PC-9 (cell line): ENCODE data around the gene CENPP. TPM values are rescaled to one million over a fixed set of nuclear protein-coding genes. Genes with fewer than 3 reads are reported as not detected.

Source experiments
- BruUV-seq: library from RNA; stranded (reverse); fragments of 400-500 nt; replicated peaks from 2 replicates; lab custom pipeline; 2021; lab: Mats Ljungman, UMichigan
- CTCF ChIA-PET: fragments of 300-600 bp; sonication (Branson Sonifier 250); formaldehyde crosslinking; loops from one replicate; lab custom pipeline; 2022; ENCODE audit warnings: antibody characterized with exemption; lab: Charles Lee
- POLR2A ChIA-PET: fragments of 300-600 bp; sonication (Branson Sonifier 250); formaldehyde crosslinking; loops from one replicate; lab custom pipeline; 2022; ENCODE audit warnings: antibody characterized with exemption; ENCODE audit not compliant: unreplicated experiment; lab: Charles Lee
- DNase-seq, 2 experiments: peaks; one replicate each; pipeline versions ENCODE4 v3.0.0 to v3.0.0-alpha.2; 2015 to 2022; ENCODE audit warnings: mixed read lengths in 1 of 2
- H2AFZ ChIP-seq: fragments of 200-600 bp; sonication (generic); 2 replicates; pipeline ENCODE4 v1.8.1; 2017; ENCODE audit warnings: antibody characterized with exemption
- H3F3A ChIP-seq: fragments of 200-600 bp; sonication (generic); 2 replicates; pipeline ENCODE4 v1.8.1; 2017; ENCODE audit warnings: antibody characterized with exemption, mild to moderate bottlenecking, low read depth; ENCODE audit not compliant: insufficient read depth
- H3K27ac ChIP-seq: fragments of 200-600 bp; sonication (generic); 2 replicates; pipeline ENCODE4 v1.6.1; 2016; ENCODE audit warnings: mixed run types
- H3K27me3 ChIP-seq: fragments of 200-600 bp; sonication (generic); 2 replicates; pipeline ENCODE4 v1.6.1; 2016; ENCODE audit warnings: low read depth, mixed run types; ENCODE audit not compliant: insufficient read depth
- H3K36me3 ChIP-seq: fragments of 200-600 bp; sonication (generic); 2 replicates; pipeline ENCODE4 v1.6.1; 2016; ENCODE audit warnings: low read depth, mixed run types
- H3K4me1 ChIP-seq: fragments of 200-600 bp; sonication (generic); replicated peaks from 2 replicates; pipeline ENCODE4 v1.6.1; 2016; ENCODE audit warnings: mixed run types; ENCODE audit not compliant: insufficient read depth
- H3K4me2 ChIP-seq: fragments of 200-600 bp; sonication (generic); 2 replicates; pipeline ENCODE4 v1.6.1; 2017; ENCODE audit warnings: mixed run types
- H3K4me3 ChIP-seq: fragments of 200-600 bp; sonication (generic); 2 replicates; pipeline ENCODE4 v1.6.1; 2016; ENCODE audit warnings: mixed run types
- H3K79me2 ChIP-seq: fragments of 200-600 bp; sonication (generic); 2 replicates; pipeline ENCODE4 v1.6.1; 2017; ENCODE audit warnings: low read depth, mixed run types
- H3K9me2 ChIP-seq: fragments of 200-600 bp; sonication (generic); 2 replicates; pipeline ENCODE4 v1.8.1; 2017; ENCODE audit warnings: mild to moderate bottlenecking; ENCODE audit not compliant: insufficient read depth
- H3K9me3 ChIP-seq: fragments of 200-600 bp; sonication (generic); 2 replicates; pipeline ENCODE4 v1.8.1; 2016; ENCODE audit warnings: low read depth; ENCODE audit not compliant: insufficient read depth
- H4K20me1 ChIP-seq: fragments of 200-600 bp; sonication (generic); 2 replicates; pipeline ENCODE4 v1.8.1; 2017; ENCODE audit not compliant: insufficient read depth
- EZH2 ChIP-seq: fragments of 200-600 bp; sonication (generic); IDR thresholded peaks from 2 replicates; pipeline ENCODE4 v1.8.0; 2017; ENCODE audit warnings: antibody characterized with exemption, low read depth
- intact Hi-C: fragments of 100-400 bp; cut with micrococcal nuclease; formaldehyde crosslinking; loops from one replicate; pipeline ENCODE4 v1.10.0; 2022; ENCODE audit not compliant: unreplicated experiment
- total RNA-seq: library from RNA; stranded (reverse); gene quantifications from 2 replicates; pipeline ENCODE4 v1.2.3, GENCODE V29; 2021
- TF ChIP-seq, protein P1 (sequence below): fragments of 200-600 bp; sonication (generic); conservative IDR thresholded peaks from 2 replicates; pipeline ENCODE4 v1.6.1; 2017; ENCODE audit warnings: mixed run types, antibody characterized with exemption, mild to moderate bottlenecking, moderate library complexity

The CENPP gene
- total RNA-seq, 1 experiment from 2014 or later, result 10.0 TPM

DNA sequence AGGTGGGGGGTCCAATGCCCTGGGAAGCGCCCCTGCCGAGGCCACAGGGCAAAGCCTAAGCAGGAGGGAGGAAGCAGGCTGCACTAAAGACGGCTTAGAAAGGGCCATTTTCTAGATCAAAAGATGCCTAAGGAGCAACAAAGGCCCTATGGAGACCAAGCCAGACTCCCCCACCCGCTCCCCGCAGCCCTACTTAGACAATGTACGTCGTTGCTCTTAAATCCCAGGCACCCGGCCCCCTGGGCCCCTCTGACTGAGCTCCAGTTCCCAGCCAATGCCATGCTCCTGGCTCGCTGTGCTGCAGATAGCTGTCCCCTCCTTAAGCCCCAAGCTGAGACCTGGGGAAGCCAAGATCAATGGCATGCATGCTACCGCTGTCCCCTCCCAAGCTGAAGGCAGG, 333.8 kb downstream of the CENPP start:
- DNase-seq, result no peak
- Histone ChIP-seq H3K4me2 (no peak overlapping the region), H3K27me3 (no peaks in the 10 kb centered on the region), H3K36me3 (0 out of 2 replicates have a peak, but pooled peaks cover 19% of the 10 kb centered on the region), H2AFZ (no peak overlapping the region), H3K9me2 (no peaks in the 10 kb centered on the region), H3K4me3 (no peak overlapping the region), H3K27ac (no peak overlapping the region), H3F3A (no peaks in the 10 kb centered on the region), H3K9me3 (no peaks in the 10 kb centered on the region), H3K4me1 (no peaks in the 10 kb centered on the region), H3K79me2 (peaks cover 49% of the 10 kb centered on the region), H4K20me1 (peaks cover 47% of the 10 kb centered on the region)
- no TSS peak for BruUV-seq
- CTCF ChIA-PET, result no interaction called here
- TF ChIP-seq, protein P1, sequence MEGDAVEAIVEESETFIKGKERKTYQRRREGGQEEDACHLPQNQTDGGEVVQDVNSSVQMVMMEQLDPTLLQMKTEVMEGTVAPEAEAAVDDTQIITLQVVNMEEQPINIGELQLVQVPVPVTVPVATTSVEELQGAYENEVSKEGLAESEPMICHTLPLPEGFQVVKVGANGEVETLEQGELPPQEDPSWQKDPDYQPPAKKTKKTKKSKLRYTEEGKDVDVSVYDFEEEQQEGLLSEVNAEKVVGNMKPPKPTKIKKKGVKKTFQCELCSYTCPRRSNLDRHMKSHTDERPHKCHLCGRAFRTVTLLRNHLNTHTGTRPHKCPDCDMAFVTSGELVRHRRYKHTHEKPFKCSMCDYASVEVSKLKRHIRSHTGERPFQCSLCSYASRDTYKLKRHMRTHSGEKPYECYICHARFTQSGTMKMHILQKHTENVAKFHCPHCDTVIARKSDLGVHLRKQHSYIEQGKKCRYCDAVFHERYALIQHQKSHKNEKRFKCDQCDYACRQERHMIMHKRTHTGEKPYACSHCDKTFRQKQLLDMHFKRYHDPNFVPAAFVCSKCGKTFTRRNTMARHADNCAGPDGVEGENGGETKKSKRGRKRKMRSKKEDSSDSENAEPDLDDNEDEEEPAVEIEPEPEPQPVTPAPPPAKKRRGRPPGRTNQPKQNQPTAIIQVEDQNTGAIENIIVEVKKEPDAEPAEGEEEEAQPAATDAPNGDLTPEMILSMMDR, result no peak
- no peak for TF ChIP-seq EZH2
- POLR2A ChIA-PET, result no interaction called here
- intact Hi-C loops, result no loop called here

- Histone ChIP-seq H3K36me3 (0 out of 2 replicates have a peak, but pooled peaks cover 19% of the 10 kb centered on the region), H3K79me2 (peaks cover 56% of the 10 kb centered on the region), H3K27me3 (no peaks in the 10 kb centered on the region), H3K4me1 (no peaks in the 10 kb centered on the region), H3K9me2 (no peaks in the 10 kb centered on the region), H3K4me3 (no peak overlapping the region), H3K4me2 (no peak overlapping the region), H3F3A (no peaks in the 10 kb centered on the region), H3K27ac (no peak overlapping the region), H4K20me1 (peaks cover 54% of the 10 kb centered on the region), H3K9me3 (no peaks in the 10 kb centered on the region), H2AFZ (no peak overlapping the region)
- no peak for DNase-seq
- ChIA-PET CTCF (no interaction called here), POLR2A (no interaction called here)
- intact Hi-C loops, result no loop called here
- BruUV-seq, result no TSS peak
- TF ChIP-seq, protein P1, result no peak
- TF ChIP-seq EZH2, result no peak
Measured at GRCh38 chr9:92660266-92660665, 334.5 kb downstream of the CENPP start.

DNA sequence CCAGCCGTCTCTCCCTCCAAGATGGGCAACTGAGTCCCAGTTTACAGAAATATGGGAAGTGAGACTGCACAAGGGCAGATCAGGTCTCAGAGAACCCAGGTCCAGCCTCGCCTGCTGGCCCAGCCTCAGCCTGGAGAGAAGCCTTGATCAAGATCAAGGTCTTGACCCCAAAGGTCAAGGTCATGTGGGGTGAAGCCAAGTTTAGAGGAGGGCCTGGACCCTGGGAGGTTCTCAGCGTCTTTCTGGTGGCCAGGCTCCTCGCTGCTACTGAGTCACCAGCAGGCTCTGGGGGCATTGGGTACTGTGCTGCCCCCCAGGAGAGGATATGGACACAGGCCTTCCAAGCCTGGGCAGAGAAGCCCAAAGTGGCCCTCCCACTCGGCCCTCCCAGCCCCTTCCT, 335.4 kb downstream of the CENPP start:
- TF ChIP-seq, protein P1, result no peak
- no peak for TF ChIP-seq EZH2
- Histone ChIP-seq H3F3A (no peaks in the 10 kb centered on the region), H3K4me3 (no peak overlapping the region), H3K36me3 (0 out of 2 replicates have a peak, but pooled peaks cover 19% of the 10 kb centered on the region), H3K4me1 (no peaks in the 10 kb centered on the region), H3K9me3 (no peaks in the 10 kb centered on the region), H3K27me3 (no peaks in the 10 kb centered on the region), H4K20me1 (peaks cover 59% of the 10 kb centered on the region), H2AFZ (no peak overlapping the region), H3K79me2 (peaks cover 64% of the 10 kb centered on the region), H3K4me2 (no peak overlapping the region), H3K9me2 (no peaks in the 10 kb centered on the region), H3K27ac (no peak overlapping the region)
- intact Hi-C loops, result no loop called here
- CTCF ChIA-PET, result no interaction called here
- no peak for DNase-seq
- no TSS peak for BruUV-seq
- POLR2A ChIA-PET, result no interaction called here
